Metanephros (tissue), 1 donor: ENCODE data around the gene TMCC2. TPM values are rescaled to one million over a fixed set of nuclear protein-coding genes. Genes with fewer than 3 reads are reported as not detected.

Source experiments
- total RNA-seq: library from RNA; depleted of rRNA; stranded (reverse); fragments of >200 nt; gene quantifications from one replicate; pipeline ENCODE4 v1.2.3, GENCODE V29; 2014

The TMCC2 gene, protein sequence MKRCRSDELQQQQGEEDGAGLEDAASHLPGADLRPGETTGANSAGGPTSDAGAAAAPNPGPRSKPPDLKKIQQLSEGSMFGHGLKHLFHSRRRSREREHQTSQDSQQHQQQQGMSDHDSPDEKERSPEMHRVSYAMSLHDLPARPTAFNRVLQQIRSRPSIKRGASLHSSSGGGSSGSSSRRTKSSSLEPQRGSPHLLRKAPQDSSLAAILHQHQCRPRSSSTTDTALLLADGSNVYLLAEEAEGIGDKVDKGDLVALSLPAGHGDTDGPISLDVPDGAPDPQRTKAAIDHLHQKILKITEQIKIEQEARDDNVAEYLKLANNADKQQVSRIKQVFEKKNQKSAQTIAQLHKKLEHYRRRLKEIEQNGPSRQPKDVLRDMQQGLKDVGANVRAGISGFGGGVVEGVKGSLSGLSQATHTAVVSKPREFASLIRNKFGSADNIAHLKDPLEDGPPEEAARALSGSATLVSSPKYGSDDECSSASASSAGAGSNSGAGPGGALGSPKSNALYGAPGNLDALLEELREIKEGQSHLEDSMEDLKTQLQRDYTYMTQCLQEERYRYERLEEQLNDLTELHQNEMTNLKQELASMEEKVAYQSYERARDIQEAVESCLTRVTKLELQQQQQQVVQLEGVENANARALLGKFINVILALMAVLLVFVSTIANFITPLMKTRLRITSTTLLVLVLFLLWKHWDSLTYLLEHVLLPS
- 27.7 TPM for total RNA-seq

GRCh38 chr1:205227584-205228013, at the start of gene TMCC2:
Gene TMCC2 (plus strand): TSS chr1:205227946. CDS start chr1:205228565, 619 bp downstream.

GRCh38 chr1:205211169-205211838, 16.4 kb upstream of the TMCC2 start, which contains the start of gene DSTYK:
Gene DSTYK (minus strand): TSS chr1:205211702. CDS start chr1:205211535, 167 bp downstream.

DNA sequence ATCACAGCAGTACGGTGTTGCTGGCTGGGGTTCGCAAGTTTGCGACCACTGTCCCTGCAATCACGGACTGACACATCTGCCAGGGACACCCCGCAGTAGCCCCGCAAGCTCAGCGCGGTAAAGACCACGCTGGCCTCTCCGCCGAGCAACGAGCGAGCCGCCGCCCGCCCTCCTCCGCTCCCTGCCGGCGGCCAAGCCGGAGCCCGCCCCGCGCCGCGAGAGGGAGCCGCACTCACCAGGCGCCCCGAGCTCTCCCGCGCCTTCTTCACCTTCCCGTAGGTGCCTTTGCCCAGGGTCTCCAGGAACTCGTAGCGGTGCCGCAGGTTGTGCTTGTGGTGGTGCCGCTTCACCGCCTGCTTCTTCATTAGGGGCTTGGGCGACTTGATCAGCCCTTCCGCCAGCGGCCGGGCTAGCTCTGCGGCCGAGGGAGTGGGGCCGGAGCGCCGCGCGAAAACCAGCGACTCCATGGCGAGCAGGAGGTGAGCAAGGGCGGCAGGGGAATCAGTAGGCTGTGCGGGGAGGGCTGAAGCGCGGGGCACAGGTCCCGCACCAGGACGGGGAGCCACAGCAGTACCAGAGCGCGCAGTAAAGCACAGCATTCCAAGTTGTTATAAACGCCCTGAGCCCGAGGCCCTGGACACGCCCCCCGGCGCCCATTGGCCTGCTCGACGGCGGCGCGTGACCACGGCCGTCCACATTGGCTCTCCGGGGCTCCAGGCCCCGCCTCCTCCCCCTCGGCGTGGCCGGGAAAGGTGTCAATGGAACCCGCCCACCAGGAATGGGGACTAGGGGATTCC, 93.6 kb downstream of the TMCC2 start, which contains the start of gene NUAK2:
Gene NUAK2 (minus strand): TSS at position 584 of the 797 bp plus-strand sequence. CDS start 117 bp downstream, at position 467.

Other genes starting within 250 kb of the TMCC2 start
- gene CNTN2, start 184.7 kb upstream of the TMCC2 start, total RNA-seq = 1.8 TPM
- gene TMEM81, start 143.5 kb upstream of the TMCC2 start, total RNA-seq = 2.1 TPM
- gene RBBP5, start 106.0 kb upstream of the TMCC2 start, total RNA-seq = 16.0 TPM
- 20.0 TPM for gene DSTYK, start 16.2 kb upstream of the TMCC2 start, total RNA-seq
- 26.0 TPM for gene NUAK2, start 93.8 kb downstream of the TMCC2 start, total RNA-seq
- gene KLHDC8A, start 129.0 kb downstream of the TMCC2 start, total RNA-seq = 4.8 TPM
- gene LEMD1, start 194.1 kb downstream of the TMCC2 start, total RNA-seq = 0.88 TPM
- 0.70 TPM for gene BLACAT1, start 228.1 kb downstream of the TMCC2 start, total RNA-seq